ENCODE results near the gene LARP7.
"Not testable (repeated sequence)": the region's sequence is repeated elsewhere in the genome, so short reads cannot be mapped to it uniquely, and the experiment has no call there.

The LARP7 gene

DNA sequence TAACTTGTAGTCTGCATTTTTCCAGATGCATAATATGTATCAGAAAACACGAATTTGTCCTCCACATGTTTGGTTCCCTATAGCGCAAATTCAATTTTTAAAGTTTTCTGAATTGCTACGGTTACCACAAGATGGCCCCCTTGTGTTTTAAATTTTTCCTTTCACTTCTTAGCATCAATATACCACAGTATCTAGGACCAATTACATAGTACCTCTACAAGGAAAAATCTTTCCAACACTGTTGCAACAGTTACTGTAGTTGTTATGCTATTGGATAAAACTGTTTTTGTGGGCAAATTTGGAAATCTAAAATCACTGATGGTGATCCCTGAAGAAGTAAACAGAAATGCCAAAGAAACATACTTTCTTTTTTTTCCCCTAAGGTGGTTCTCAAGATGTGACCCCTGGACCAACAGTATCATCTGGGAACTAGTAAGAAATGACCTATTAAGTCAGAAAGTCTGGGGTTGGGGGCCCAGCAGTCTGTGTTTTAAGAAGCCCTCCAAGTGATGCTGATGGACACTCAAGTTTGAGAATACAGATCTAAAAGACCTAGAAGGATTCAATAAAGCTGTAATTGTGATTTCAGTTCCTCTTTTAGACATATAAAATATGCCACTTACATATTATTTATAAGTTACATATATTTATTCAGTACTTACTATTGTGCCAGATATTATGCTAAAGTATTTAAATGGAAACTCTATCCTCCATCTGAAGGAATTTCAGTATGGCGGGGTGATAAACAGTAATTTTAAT is 3.3 kb upstream of the LARP7 start:
- peaks cover 4% of the 10 kb centered on the region for H3K4me1 ChIP-seq (ENCODE audit: control insufficient read depth, insufficient read depth, low read length)
- no peaks in the 10 kb centered on the region for H3K9me3 ChIP-seq (ENCODE audit: control insufficient read depth in 2 of 2, low read length in 2 of 2)
- H3K9ac ChIP-seq (ENCODE audit: low read length in 2 of 2), result no peak overlapping the region
- no peak overlapping the region for H3K4me3 ChIP-seq (ENCODE audit: low read length in 2 of 2)
- H3K27ac ChIP-seq (ENCODE audit: low read length), result no peak overlapping the region
- H3K36me3 ChIP-seq (ENCODE audit: control insufficient read depth in 2 of 2, insufficient read depth in 2 of 2, low read length in 2 of 2), result no peaks in the 10 kb centered on the region
- H3K27me3 ChIP-seq (ENCODE audit: control insufficient read depth in 1 of 2, insufficient read depth in 2 of 2, low read length in 2 of 2), result no peaks in the 10 kb centered on the region

DNA sequence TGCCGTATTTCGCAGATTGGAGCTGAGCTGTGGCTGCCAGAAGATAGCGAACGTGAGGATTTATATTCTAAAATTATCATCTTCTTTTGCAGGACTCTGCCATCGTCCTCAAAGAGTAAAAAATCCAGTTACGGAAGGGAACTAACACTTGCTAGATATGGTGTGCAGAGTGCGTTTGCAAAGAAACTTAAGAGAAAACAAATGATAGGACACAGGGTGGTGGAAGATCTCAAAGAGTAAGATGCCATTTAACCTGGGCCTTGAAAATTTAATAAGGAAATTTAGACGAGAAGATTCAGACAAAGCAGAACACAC is 566 bp downstream of the LARP7 start:
- Histone ChIP-seq H3K36me3 (ENCODE audit: control insufficient read depth in 2 of 2, insufficient read depth in 2 of 2, low read length in 2 of 2) (no peaks in the 10 kb centered on the region), H3K4me3 (ENCODE audit: low read length in 2 of 2) (peak overlapping the region; percentile 91 to 100), H3K4me1 (ENCODE audit: control insufficient read depth, insufficient read depth, low read length) (peaks cover 4% of the 10 kb centered on the region), H3K27ac (ENCODE audit: low read length) (peak overlapping the region; percentile 96), H3K9me3 (ENCODE audit: control insufficient read depth in 2 of 2, low read length in 2 of 2) (no peaks in the 10 kb centered on the region), H3K27me3 (ENCODE audit: control insufficient read depth in 1 of 2, insufficient read depth in 2 of 2, low read length in 2 of 2) (no peaks in the 10 kb centered on the region), H3K9ac (ENCODE audit: low read length in 2 of 2) (peak overlapping the region; percentile 96 to 98)

GRCh38 chr4:112642526-112642925 is 5.6 kb downstream of the LARP7 start:
- Histone ChIP-seq H3K9me3 (ENCODE audit: control insufficient read depth in 2 of 2, low read length in 2 of 2) (no peaks in the 10 kb centered on the region), H3K27ac (ENCODE audit: low read length) (no peak overlapping the region), H3K4me3 (ENCODE audit: low read length in 2 of 2) (no peak overlapping the region), H3K9ac (ENCODE audit: low read length in 2 of 2) (no peak overlapping the region), H3K36me3 (ENCODE audit: control insufficient read depth in 2 of 2, insufficient read depth in 2 of 2, low read length in 2 of 2) (peaks cover 9 to 14% of the 10 kb centered on the region in 2 donors), H3K4me1 (ENCODE audit: control insufficient read depth, insufficient read depth, low read length) (no peaks in the 10 kb centered on the region), H3K27me3 (ENCODE audit: control insufficient read depth in 1 of 2, insufficient read depth in 2 of 2, low read length in 2 of 2) (no peaks in the 10 kb centered on the region)

DNA sequence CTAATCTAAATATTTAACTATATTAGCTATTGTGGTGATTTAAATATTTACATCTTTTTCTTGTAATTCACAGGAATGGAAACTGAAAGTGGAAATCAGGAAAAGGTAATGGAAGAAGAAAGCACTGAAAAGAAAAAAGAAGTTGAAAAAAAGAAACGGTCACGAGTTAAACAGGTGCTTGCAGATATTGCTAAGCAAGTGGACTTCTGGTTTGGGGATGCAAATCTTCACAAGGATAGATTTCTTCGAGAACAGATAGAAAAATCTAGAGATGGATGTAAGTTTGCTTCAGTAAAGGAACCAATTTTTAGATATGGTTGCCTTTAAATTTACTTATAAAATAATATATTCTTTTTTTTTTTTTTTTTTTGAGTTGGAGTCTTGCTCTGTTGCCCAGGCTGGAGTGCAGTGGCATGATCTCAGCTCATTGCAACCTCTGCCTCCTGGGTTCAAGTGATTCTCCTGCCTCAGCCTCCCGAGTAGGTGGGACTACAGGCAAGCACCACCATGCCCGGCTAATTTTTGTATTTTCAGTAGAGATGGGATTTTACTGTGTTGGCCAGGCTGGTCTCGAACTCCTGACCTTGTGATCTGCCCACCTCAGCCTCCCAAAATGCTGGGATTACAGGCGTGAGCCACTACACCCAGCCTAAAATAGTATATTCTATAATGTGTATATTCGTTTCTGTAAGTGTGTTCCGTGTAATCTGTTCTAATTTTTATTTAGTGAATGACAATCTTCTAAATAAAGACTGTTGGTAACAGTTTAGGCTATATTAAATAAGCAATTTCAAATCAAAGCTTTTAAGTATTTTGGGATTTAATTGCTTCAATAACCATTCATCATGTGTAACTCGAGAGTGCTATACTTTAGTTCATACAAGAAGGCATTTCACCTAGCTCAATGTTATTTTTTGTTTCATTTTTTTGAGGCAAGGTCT is 7.9 kb downstream of the LARP7 start:
- not testable (repeated sequence) for H3K9ac ChIP-seq (ENCODE audit: low read length in 2 of 2); H3K4me3 ChIP-seq (ENCODE audit: low read length in 2 of 2); H3K9me3 ChIP-seq (ENCODE audit: control insufficient read depth in 2 of 2, low read length in 2 of 2); H3K27ac ChIP-seq (ENCODE audit: low read length); H3K4me1 ChIP-seq (ENCODE audit: control insufficient read depth, insufficient read depth, low read length); H3K27me3 ChIP-seq (ENCODE audit: control insufficient read depth in 1 of 2, insufficient read depth in 2 of 2, low read length in 2 of 2)
- H3K36me3 ChIP-seq (ENCODE audit: control insufficient read depth in 2 of 2, insufficient read depth in 2 of 2, low read length in 2 of 2), result peaks cover 17 to 22% of the 10 kb centered on the region in 2 donors

GRCh38 chr4:112645541-112646329 is 8.8 kb downstream of the LARP7 start:
- H3K36me3 ChIP-seq (ENCODE audit: control insufficient read depth in 2 of 2, insufficient read depth in 2 of 2, low read length in 2 of 2), result peaks cover 17 to 25% of the 10 kb centered on the region in 2 donors
- H3K27me3 ChIP-seq (ENCODE audit: control insufficient read depth in 1 of 2, insufficient read depth in 2 of 2, low read length in 2 of 2), result no peaks in the 10 kb centered on the region

DNA sequence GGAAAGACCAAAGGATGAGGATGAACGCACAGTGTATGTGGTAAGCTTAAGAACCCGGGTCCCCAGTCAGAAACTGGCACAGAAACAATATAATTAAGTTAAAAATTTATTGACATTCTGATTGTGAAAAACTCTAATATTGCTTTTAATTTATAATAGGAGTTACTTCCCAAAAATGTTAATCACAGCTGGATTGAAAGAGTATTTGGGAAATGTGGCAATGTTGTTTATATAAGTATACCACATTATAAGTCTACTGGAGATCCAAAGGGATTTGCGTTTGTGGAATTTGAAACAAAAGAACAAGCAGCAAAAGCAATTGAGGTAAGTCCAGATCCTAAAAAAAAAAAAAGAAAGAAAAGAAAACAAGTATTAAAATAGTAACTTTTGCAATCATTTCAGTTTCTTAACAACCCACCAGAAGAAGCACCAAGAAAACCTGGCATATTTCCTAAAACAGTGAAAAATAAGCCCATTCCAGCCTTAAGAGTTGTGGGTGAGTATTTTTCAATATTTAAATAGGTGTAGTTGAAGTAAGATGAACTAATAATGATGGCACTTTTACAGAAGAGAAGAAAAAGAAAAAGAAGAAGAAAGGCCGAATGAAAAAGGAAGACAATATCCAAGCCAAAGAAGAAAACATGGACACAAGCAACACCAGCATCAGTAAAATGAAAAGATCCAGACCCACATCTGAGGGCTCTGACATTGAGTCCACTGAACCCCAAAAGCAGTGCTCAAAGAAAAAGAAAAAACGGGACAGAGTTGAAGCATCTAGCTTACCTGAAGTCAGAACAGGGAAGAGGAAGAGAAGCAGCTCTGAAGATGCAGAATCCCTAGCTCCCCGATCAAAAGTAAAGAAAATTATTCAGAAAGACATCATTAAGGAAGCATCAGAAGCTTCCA is 9.9 kb downstream of the LARP7 start:
- Histone ChIP-seq H3K9ac (ENCODE audit: low read length in 2 of 2) (no peak overlapping the region), H3K4me1 (ENCODE audit: control insufficient read depth, insufficient read depth, low read length) (no peaks in the 10 kb centered on the region), H3K27ac (ENCODE audit: low read length) (no peak overlapping the region), H3K4me3 (ENCODE audit: low read length in 2 of 2) (no peak overlapping the region), H3K36me3 (ENCODE audit: control insufficient read depth in 2 of 2, insufficient read depth in 2 of 2, low read length in 2 of 2) (peaks cover 21 to 32% of the 10 kb centered on the region in 2 donors), H3K9me3 (ENCODE audit: control insufficient read depth in 2 of 2, low read length in 2 of 2) (no peaks in the 10 kb centered on the region), H3K27me3 (ENCODE audit: control insufficient read depth in 1 of 2, insufficient read depth in 2 of 2, low read length in 2 of 2) (no peaks in the 10 kb centered on the region)

More at GRCh38 chr4:112645541-112646329, 8.8 kb downstream of the LARP7 start:
- no peaks in the 10 kb centered on the region for H3K4me1 ChIP-seq (ENCODE audit: control insufficient read depth, insufficient read depth, low read length)
- H3K9ac ChIP-seq (ENCODE audit: low read length in 2 of 2), result no peak overlapping the region
- H3K9me3 ChIP-seq (ENCODE audit: control insufficient read depth in 2 of 2, low read length in 2 of 2), result no peaks in the 10 kb centered on the region
- H3K4me3 ChIP-seq (ENCODE audit: low read length in 2 of 2), result no peak overlapping the region
- H3K27ac ChIP-seq (ENCODE audit: low read length), result no peak overlapping the region

GRCh38 chr4:112647785-112648184 is 10.8 kb downstream of the LARP7 start:
- Histone ChIP-seq H3K4me3 (ENCODE audit: low read length in 2 of 2) (no peak overlapping the region), H3K9ac (ENCODE audit: low read length in 2 of 2) (no peak overlapping the region), H3K9me3 (ENCODE audit: control insufficient read depth in 2 of 2, low read length in 2 of 2) (no peaks in the 10 kb centered on the region), H3K4me1 (ENCODE audit: control insufficient read depth, insufficient read depth, low read length) (no peaks in the 10 kb centered on the region), H3K36me3 (ENCODE audit: control insufficient read depth in 2 of 2, insufficient read depth in 2 of 2, low read length in 2 of 2) (peaks cover 23 to 32% of the 10 kb centered on the region in 2 donors), H3K27ac (ENCODE audit: low read length) (no peak overlapping the region), H3K27me3 (ENCODE audit: control insufficient read depth in 1 of 2, insufficient read depth in 2 of 2, low read length in 2 of 2) (no peaks in the 10 kb centered on the region)

DNA sequence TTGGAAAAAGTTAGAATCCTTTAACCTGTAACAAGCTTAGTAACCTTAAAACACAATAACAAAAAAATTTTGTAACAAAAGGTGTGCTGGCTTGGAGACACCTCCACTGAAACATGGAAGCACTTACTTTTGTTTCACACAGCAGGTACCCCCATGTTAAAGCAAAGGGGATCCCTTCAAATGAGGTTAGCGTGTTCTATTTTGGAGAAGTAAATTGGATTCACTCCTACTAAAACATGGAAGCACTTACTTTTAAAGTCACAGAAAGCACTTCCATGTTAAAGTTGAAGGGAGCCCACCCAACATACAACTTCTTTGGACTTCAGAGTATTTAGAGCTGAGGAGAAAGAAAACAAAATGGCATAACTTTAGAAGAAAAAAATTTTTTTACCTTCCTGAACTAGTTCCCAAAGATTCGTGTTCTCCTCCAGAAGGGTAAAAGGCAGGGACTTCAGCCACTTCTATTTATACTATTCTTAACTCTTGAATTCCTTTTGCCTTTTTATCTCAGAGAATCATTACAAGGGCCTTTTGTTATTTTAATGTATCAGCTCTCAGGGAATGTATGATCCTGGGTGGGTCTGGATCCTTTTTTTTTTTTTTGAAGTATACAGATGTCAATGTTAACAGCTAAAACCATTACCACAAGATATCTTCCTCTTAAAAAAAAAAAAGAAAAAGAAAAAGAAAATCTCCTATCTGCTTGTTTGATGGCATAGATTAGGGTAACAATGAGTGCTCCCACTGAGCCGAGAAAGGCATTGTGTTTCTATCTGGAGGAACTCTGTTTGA is 11.5 kb downstream of the LARP7 start:
- H3K4me1 ChIP-seq (ENCODE audit: control insufficient read depth, insufficient read depth, low read length), result no peaks in the 10 kb centered on the region
- peaks cover 23 to 34% of the 10 kb centered on the region in 2 donors for H3K36me3 ChIP-seq (ENCODE audit: control insufficient read depth in 2 of 2, insufficient read depth in 2 of 2, low read length in 2 of 2)
- no peaks in the 10 kb centered on the region for H3K9me3 ChIP-seq (ENCODE audit: control insufficient read depth in 2 of 2, low read length in 2 of 2)
- no peak overlapping the region for H3K9ac ChIP-seq (ENCODE audit: low read length in 2 of 2)
- no peak overlapping the region for H3K4me3 ChIP-seq (ENCODE audit: low read length in 2 of 2)
- H3K27ac ChIP-seq (ENCODE audit: low read length), result no peak overlapping the region
- no peaks in the 10 kb centered on the region for H3K27me3 ChIP-seq (ENCODE audit: control insufficient read depth in 1 of 2, insufficient read depth in 2 of 2, low read length in 2 of 2)

GRCh38 chr4:112649055-112649408 is 12.1 kb downstream of the LARP7 start:
- Histone ChIP-seq H3K36me3 (ENCODE audit: control insufficient read depth in 2 of 2, insufficient read depth in 2 of 2, low read length in 2 of 2) (peaks cover 23 to 38% of the 10 kb centered on the region in 2 donors), H3K9ac (ENCODE audit: low read length in 2 of 2) (no peak overlapping the region), H3K27ac (ENCODE audit: low read length) (no peak overlapping the region), H3K4me3 (ENCODE audit: low read length in 2 of 2) (no peak overlapping the region), H3K27me3 (ENCODE audit: control insufficient read depth in 1 of 2, insufficient read depth in 2 of 2, low read length in 2 of 2) (no peaks in the 10 kb centered on the region), H3K9me3 (ENCODE audit: control insufficient read depth in 2 of 2, low read length in 2 of 2) (no peaks in the 10 kb centered on the region), H3K4me1 (ENCODE audit: control insufficient read depth, insufficient read depth, low read length) (no peaks in the 10 kb centered on the region)

Data from stomach smooth muscle (tissue), 2 donors.